T47D (cell line): ENCODE results near the gene HINFP.

Source experiments
- DNase-seq, 2 experiments: peaks; one replicate each; pipeline versions ENCODE4 v3.0.0 to v3.0.0-alpha.2; 2011 to 2012; ENCODE audit warnings: low read depth in 1 of 2, low spot score in 1 of 2
- JUND ChIP-seq: IDR thresholded peaks from 2 replicates; pipeline ENCODE4 v1.6.1; 2012; ENCODE audit warnings: low read depth
- in situ Hi-C: cut with HindIII; loops from 2 replicates; pipeline ENCODE4 v1.10.0; 2016; ENCODE audit warnings: low sequenced_read_pairs, low pct_unique_long_range_greater_than_20kb

Gene HINFP

GRCh38 chr11:119103793-119104192, 17.6 kb upstream of the HINFP start:
- in situ Hi-C loops: no loop called here
- no peak for TF ChIP-seq JUND
- peak in 1 of 2 experiments; percentile 75 for DNase-seq

- peak; percentile 91 to 96 for DNase-seq
- no peak for TF ChIP-seq JUND
- in situ Hi-C loops: no loop called here
These were observed 14.5 kb upstream of the HINFP start, which contains the start of gene C2CD2L for GRCh38 chr11:119106564-119107537. Gene C2CD2L, plus strand, starts transcription at chr11:119107344. Its CDS starts 398 bp downstream, at chr11:119107742.

GRCh38 chr11:119107538-119108145, 13.7 kb upstream of the HINFP start:
- peak in 1 of 2 experiments; percentile 32 for DNase-seq
- no peak for TF ChIP-seq JUND
- in situ Hi-C loops: no loop called here

- in situ Hi-C loops: no loop called here
- no peak for TF ChIP-seq JUND
- peak; percentile 94 to 97 for DNase-seq
These were observed 13.1 kb upstream of the HINFP start for GRCh38 chr11:119108146-119108856.

- no peak for TF ChIP-seq JUND
- DNase-seq: no peak
- in situ Hi-C loops: no loop called here
These were observed 12.5 kb upstream of the HINFP start for GRCh38 chr11:119108857-119109221.

GRCh38 chr11:119109843-119110242, 11.5 kb upstream of the HINFP start:
- DNase-seq: no peak
- in situ Hi-C loops: no loop called here
- TF ChIP-seq JUND: no peak

- no peak for DNase-seq
- in situ Hi-C loops: no loop called here
- no peak for TF ChIP-seq JUND
These were observed 10.9 kb upstream of the HINFP start for GRCh38 chr11:119110439-119110838.

- TF ChIP-seq JUND: no peak
- no peak for DNase-seq
- in situ Hi-C loops: no loop called here
These were observed 9.9 kb upstream of the HINFP start for GRCh38 chr11:119111361-119111925.

- no peak for DNase-seq
- TF ChIP-seq JUND: no peak
- in situ Hi-C loops: no loop called here
These were observed 8.9 kb upstream of the HINFP start for GRCh38 chr11:119112314-119113020.

GRCh38 chr11:119113716-119114115, 7.7 kb upstream of the HINFP start:
- TF ChIP-seq JUND: no peak
- DNase-seq: no peak

GRCh38 chr11:119114351-119114750, 7.0 kb upstream of the HINFP start:
- in situ Hi-C loops: no loop called here
- DNase-seq: no peak
- TF ChIP-seq JUND: no peak

More at GRCh38 chr11:119113716-119114115, 7.7 kb upstream of the HINFP start:
- in situ Hi-C loops: no loop called here
